Measurements from ENCODE around the gene NCAN.
"Not testable (repeated sequence)": the region's sequence is repeated elsewhere in the genome, so short reads cannot be mapped to it uniquely, and the experiment has no call there.

DNA sequence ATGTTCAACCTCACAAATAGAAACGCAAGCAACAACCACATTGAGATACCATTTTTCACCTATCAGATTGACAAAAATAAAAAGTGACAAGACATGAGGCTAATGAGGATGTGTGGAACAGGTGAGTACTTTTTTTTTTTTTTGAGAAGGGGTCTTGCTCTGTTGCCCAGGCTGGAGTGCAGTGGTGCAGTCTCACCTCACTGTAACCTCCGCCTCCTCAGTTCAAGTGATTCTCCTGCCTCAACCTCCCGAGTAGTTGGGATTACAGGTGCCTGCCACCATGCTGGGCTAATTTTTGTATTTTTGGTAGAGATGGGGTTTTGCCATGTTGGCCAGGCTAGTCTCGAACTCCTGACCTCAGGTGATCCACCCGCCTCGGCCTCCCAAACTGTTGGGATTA is 41.7 kb downstream of the NCAN start:
- TF ChIP-seq, protein P1, sequence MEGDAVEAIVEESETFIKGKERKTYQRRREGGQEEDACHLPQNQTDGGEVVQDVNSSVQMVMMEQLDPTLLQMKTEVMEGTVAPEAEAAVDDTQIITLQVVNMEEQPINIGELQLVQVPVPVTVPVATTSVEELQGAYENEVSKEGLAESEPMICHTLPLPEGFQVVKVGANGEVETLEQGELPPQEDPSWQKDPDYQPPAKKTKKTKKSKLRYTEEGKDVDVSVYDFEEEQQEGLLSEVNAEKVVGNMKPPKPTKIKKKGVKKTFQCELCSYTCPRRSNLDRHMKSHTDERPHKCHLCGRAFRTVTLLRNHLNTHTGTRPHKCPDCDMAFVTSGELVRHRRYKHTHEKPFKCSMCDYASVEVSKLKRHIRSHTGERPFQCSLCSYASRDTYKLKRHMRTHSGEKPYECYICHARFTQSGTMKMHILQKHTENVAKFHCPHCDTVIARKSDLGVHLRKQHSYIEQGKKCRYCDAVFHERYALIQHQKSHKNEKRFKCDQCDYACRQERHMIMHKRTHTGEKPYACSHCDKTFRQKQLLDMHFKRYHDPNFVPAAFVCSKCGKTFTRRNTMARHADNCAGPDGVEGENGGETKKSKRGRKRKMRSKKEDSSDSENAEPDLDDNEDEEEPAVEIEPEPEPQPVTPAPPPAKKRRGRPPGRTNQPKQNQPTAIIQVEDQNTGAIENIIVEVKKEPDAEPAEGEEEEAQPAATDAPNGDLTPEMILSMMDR (conservative IDR thresholded peaks at IDR 0.05; ENCODE audit: low read length), result not testable (repeated sequence)
- not testable (repeated sequence) for TF ChIP-seq EZH2phosphoT487 (IDR thresholded peaks at IDR 0.05; ENCODE audit: borderline replicate concordance)
